GM12801 (cell line): ENCODE measurements around the gene FBXO10.

Experiments used
- CTCF ChIP-seq: IDR thresholded peaks from one replicate; pipeline ENCODE4 v1.5.1; 2011; ENCODE audit warnings: control low read depth; ENCODE audit not compliant: insufficient read length; ENCODE audit errors: extremely low read depth

Gene FBXO10

GRCh38 chr9:37531699-37532098 is 44.5 kb downstream of the FBXO10 start:
- no peak for TF ChIP-seq CTCF

GRCh38 chr9:37528652-37529471 is 47.3 kb downstream of the FBXO10 start:
- no peak for TF ChIP-seq CTCF

- TF ChIP-seq CTCF: no peak
Measured at GRCh38 chr9:37523916-37524315, 52.3 kb downstream of the FBXO10 start.

- TF ChIP-seq CTCF: no peak
Measured at GRCh38 chr9:37522971-37523370, 53.2 kb downstream of the FBXO10 start.

- no peak for TF ChIP-seq CTCF
Measured at GRCh38 chr9:37521111-37521510, 55.1 kb downstream of the FBXO10 start.

GRCh38 chr9:37520641-37521040 is 55.5 kb downstream of the FBXO10 start:
- no peak for TF ChIP-seq CTCF

GRCh38 chr9:37517923-37518322 is 58.3 kb downstream of the FBXO10 start:
- TF ChIP-seq CTCF: no peak
